ENCODE data around the gene MMAB. TPM values are rescaled to one million over a fixed set of nuclear protein-coding genes. Genes with fewer than 3 reads are reported as not detected.

Gene MMAB
- total and polyA plus RNA-seq, 2 donors (not counting 3 experiments of a cell fraction or from before 2014, with no cell fraction given), result 39.1 to 46.0 TPM

- Histone ChIP-seq H2AFZ (ENCODE audit: low read depth, low read length) (no peak overlapping the region), H3K4me3 (replicated peaks in 1 of 3; ENCODE audit: insufficient read depth in 1 of 3, low read depth in 1 of 3, low read length in 3 of 3) (no peak overlapping the region), H4K20me1 (replicated peaks; ENCODE audit: control insufficient read depth, extremely low read depth, insufficient read depth, low read length) (no peaks in the 10 kb centered on the region), H3K36me3 (ENCODE audit: control insufficient read depth in 2 of 2, extremely low read depth in 1 of 2, insufficient read depth in 2 of 2, low read length in 2 of 2) (peaks cover 0 to 28% of the 10 kb centered on the region in 2 experiments), H3K79me2 (ENCODE audit: control insufficient read depth, insufficient read depth, low read length) (no peaks in the 10 kb centered on the region), H3K9me1 (replicated peaks; ENCODE audit: control insufficient read depth, extremely low read depth, insufficient read depth, low read length) (no peaks in the 10 kb centered on the region), H3K27me3 (ENCODE audit: control insufficient read depth in 2 of 2, insufficient read depth in 2 of 2, low read length in 2 of 2) (no peaks in the 10 kb centered on the region), H3K9me3 (replicated peaks; ENCODE audit: control insufficient read depth, insufficient read depth, low read length) (no peaks in the 10 kb centered on the region), H3K4me2 (ENCODE audit: insufficient read depth, low read length) (no peak overlapping the region), H3K9ac (replicated peaks; ENCODE audit: extremely low read depth, insufficient read depth, low read length) (no peak overlapping the region), H3K4me1 (ENCODE audit: control insufficient read depth, extremely low read depth, insufficient read depth, low read length) (no peaks in the 10 kb centered on the region), H3K27ac (ENCODE audit: insufficient read depth, low read depth, low read length) (no peak overlapping the region)
- CTCF ChIA-PET, result no interaction called here
- intact Hi-C loops (cut with micrococcal nuclease) (no loop called here), dilution Hi-C loops (cut with MboI; ENCODE audit: extremely low pct_ligation_motif_present, low sequenced_read_pairs) (no loop called here)
- POLR2A ChIA-PET, result no interaction called here
- TF ChIP-seq POLR2A (IDR thresholded peaks at IDR 0.05; ENCODE audit: low read depth, low read length) (no peak), MAX (IDR thresholded peaks at IDR 0.05; ENCODE audit: insufficient read depth, insufficient read length) (no peak), CTCF (IDR thresholded peaks at IDR 0.05; ENCODE audit: extremely low read depth in 1 of 2, insufficient read depth in 1 of 2, low read depth in 1 of 2, low read length in 2 of 2) (no peak), GATA2 (IDR thresholded peaks at IDR 0.05; ENCODE audit: insufficient read depth, insufficient read length, low read depth, low read length) (no peak)
- BruUV-seq (replicated peaks), result no TSS peak
- DNase-seq (ENCODE audit: low read depth, low spot score) (no peak), FAIRE-seq (no peak)
Measured at GRCh38 chr12:109527489-109528123, 45.7 kb downstream of the MMAB start.

GRCh38 chr12:109525279-109525585, 48.1 kb downstream of the MMAB start:
- no peak overlapping the region for H3K4me3 ChIP-seq (replicated peaks in 1 of 3; ENCODE audit: insufficient read depth in 1 of 3, low read depth in 1 of 3, low read length in 3 of 3)
- no peak overlapping the region for H3K4me2 ChIP-seq (ENCODE audit: insufficient read depth, low read length)
- FAIRE-seq, result no peak
- intact Hi-C loops (cut with micrococcal nuclease), result no loop called here
- H3K36me3 ChIP-seq (ENCODE audit: control insufficient read depth in 2 of 2, extremely low read depth in 1 of 2, insufficient read depth in 2 of 2, low read length in 2 of 2), result peaks cover 0 to 39% of the 10 kb centered on the region in 2 experiments
- dilution Hi-C loops (cut with MboI; ENCODE audit: extremely low pct_ligation_motif_present, low sequenced_read_pairs), result no loop called here
- H4K20me1 ChIP-seq (replicated peaks; ENCODE audit: control insufficient read depth, extremely low read depth, insufficient read depth, low read length), result no peaks in the 10 kb centered on the region
- CTCF ChIA-PET, result interaction anchor here (0.5 to 1.3 kb wide), 2 partner anchors 9 to 255 kb away, joined by 3 read pairs; no protein-coding TSS in a partner anchor
- no peaks in the 10 kb centered on the region for H3K9me3 ChIP-seq (replicated peaks; ENCODE audit: control insufficient read depth, insufficient read depth, low read length)
- no peak overlapping the region for H3K9ac ChIP-seq (replicated peaks; ENCODE audit: extremely low read depth, insufficient read depth, low read length)
- POLR2A ChIA-PET, result no interaction called here
- no peak overlapping the region for H2AFZ ChIP-seq (ENCODE audit: low read depth, low read length)
- DNase-seq (ENCODE audit: low read depth, low spot score), result no peak
- BruUV-seq (replicated peaks), result no TSS peak
- no peaks in the 10 kb centered on the region for H3K79me2 ChIP-seq (ENCODE audit: control insufficient read depth, insufficient read depth, low read length)
- H3K27me3 ChIP-seq (ENCODE audit: control insufficient read depth in 2 of 2, insufficient read depth in 2 of 2, low read length in 2 of 2), result no peaks in the 10 kb centered on the region
- no peaks in the 10 kb centered on the region for H3K9me1 ChIP-seq (replicated peaks; ENCODE audit: control insufficient read depth, extremely low read depth, insufficient read depth, low read length)
- H3K4me1 ChIP-seq (ENCODE audit: control insufficient read depth, extremely low read depth, insufficient read depth, low read length), result peaks cover 8% of the 10 kb centered on the region
- TF ChIP-seq POLR2A (IDR thresholded peaks at IDR 0.05; ENCODE audit: low read depth, low read length) (no peak), CTCF (IDR thresholded peaks at IDR 0.05; ENCODE audit: extremely low read depth in 1 of 2, insufficient read depth in 1 of 2, low read depth in 1 of 2, low read length in 2 of 2) (no peak), JUN (IDR thresholded peaks at IDR 0.05; ENCODE audit: borderline replicate concordance, insufficient read depth, insufficient read length, low read depth) (no peak), FOS (IDR thresholded peaks at IDR 0.05; ENCODE audit: borderline replicate concordance, insufficient read depth, low read length) (no peak), GATA2 (IDR thresholded peaks at IDR 0.05; ENCODE audit: insufficient read depth, insufficient read length, low read depth, low read length) (no peak), EZH2 (IDR thresholded peaks at IDR 0.05; ENCODE audit: borderline replicate concordance, low read depth, low read length, severe bottlenecking) (no peak), MAX (IDR thresholded peaks at IDR 0.05; ENCODE audit: insufficient read depth, insufficient read length) (no peak), POLR2AphosphoS5 (IDR thresholded peaks at IDR 0.05; ENCODE audit: insufficient read depth, low read depth, low read length) (no peak), MYC (IDR thresholded peaks at IDR 0.05; ENCODE audit: low read depth, low read length) (no peak)
- H3K27ac ChIP-seq (ENCODE audit: insufficient read depth, low read depth, low read length), result no peak overlapping the region

Data from endothelial cell of umbilical vein (primary cell).